HG02571 (cell line): ENCODE measurements around the gene MAP4.
"Not testable (repeated sequence)": the region's sequence is repeated elsewhere in the genome, so short reads cannot be mapped to it uniquely, and the experiment has no call there.

ENCODE experiments used
- ATAC-seq: cut with Tn5 transposase; IDR thresholded peaks from one replicate; pipeline ENCODE4 v1.9.1; 2021; ENCODE audit warnings: mild to moderate bottlenecking, moderate library complexity; ENCODE audit not compliant: unreplicated experiment

Gene MAP4

DNA sequence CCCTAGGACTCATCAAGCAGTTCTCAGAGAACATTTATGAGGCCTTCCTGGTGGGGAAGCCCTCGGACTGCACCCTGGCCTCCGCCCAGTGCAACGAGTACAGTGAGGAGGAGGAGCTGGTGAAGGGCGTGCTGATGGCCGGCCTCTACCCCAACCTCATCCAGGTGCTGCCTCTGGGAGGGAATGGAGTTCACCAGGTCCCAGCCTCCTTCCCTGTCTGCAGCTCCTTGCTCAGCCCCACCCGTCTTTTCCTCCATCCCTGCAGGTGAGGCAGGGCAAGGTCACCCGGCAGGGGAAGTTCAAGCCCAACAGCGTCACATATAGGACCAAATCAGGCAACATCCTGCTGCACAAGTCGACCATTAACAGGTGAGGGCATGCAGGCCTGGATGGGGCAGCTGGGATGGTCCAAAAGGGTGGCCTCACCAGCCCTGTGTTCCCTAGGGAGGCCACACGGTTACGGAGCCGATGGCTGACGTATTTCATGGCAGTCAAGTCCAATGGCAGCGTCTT, 167.0 kb downstream of the MAP4 start:
- ATAC-seq: no peak

- ATAC-seq: no peak
Measured at GRCh38 chr3:47848599-47849117, 167.6 kb downstream of the MAP4 start.

- no peak for ATAC-seq
Measured at GRCh38 chr3:47847801-47848518, 168.3 kb downstream of the MAP4 start.

GRCh38 chr3:47847260-47847659, 169.0 kb downstream of the MAP4 start:
- ATAC-seq: no peak

DNA sequence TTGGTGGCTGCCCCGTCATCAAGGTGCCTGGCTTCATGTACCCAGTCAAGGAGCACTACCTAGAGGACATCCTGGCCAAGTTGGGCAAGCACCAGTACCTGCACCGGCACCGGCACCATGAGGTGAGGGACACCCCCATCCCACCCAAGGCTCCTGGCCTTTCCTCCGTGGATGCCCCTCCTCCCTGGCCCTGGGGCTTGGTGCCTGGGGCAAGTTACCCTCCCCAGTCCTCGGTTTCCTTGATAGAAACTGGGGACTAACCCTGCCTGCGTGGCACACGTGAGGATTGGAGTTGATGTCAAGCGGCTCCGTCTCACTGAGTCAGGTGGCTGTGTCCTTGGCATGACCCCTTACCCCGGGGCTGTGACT, 169.4 kb downstream of the MAP4 start:
- ATAC-seq: no peak

DNA sequence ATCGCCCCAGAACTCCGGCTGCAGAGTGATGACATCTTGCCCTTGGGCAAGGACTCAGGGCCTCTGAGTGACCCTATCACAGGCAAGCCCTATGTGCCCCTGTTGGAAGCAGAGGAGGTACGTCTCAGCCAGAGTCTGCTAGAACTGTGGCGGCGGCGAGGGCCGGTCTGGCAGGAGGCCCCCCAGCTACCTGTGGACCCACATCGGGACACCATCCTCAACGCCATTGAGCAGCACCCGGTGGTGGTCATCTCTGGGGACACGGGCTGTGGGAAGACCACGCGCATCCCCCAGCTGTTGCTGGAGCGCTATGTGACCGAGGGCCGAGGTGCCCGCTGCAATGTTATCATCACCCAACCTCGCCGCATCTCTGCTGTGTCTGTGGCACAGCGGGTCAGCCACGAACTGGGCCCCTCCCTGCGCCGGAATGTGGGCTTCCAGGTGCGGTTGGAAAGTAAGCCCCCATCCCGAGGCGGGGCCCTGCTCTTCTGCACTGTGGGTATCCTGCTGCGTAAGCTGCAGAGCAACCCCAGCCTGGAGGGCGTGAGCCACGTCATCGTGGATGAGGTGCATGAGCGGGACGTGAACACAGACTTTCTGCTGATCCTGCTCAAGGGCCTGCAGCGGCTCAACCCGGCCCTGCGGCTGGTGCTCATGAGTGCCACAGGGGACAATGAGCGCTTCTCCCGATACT, 169.9 kb downstream of the MAP4 start:
- ATAC-seq: no peak

DNA sequence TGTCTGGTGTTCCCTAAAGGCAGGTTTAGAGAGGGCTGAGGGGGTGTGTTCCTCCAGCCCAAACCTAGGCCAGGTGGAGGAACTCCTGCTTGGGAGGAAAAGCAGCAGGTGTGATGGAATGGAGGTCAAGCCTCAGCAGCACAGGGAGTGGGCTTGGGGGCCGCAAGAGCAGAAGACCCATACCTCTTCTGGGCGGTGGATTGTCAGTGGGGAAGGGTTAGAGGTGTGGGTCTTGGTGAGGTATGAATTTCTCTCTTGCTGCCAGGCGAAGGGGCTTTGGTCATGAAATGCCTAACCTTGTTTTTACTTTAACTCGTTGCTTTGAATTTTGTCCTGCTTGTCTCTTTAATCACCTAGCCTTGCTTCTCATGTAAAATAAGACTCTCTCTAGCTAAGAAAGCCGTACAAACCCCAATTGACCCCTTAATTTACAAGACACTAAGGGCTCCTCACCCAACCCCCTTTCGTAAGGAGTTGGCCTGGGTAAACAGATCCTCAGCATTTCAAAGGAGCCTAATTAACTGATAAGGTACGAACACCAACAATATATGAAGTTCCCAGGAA, 174.3 kb downstream of the MAP4 start:
- no peak for ATAC-seq

GRCh38 chr3:47838503-47838902, 177.7 kb downstream of the MAP4 start:
- ATAC-seq: no peak

- ATAC-seq: no peak
Measured at GRCh38 chr3:47836986-47837385, 179.2 kb downstream of the MAP4 start.

DNA sequence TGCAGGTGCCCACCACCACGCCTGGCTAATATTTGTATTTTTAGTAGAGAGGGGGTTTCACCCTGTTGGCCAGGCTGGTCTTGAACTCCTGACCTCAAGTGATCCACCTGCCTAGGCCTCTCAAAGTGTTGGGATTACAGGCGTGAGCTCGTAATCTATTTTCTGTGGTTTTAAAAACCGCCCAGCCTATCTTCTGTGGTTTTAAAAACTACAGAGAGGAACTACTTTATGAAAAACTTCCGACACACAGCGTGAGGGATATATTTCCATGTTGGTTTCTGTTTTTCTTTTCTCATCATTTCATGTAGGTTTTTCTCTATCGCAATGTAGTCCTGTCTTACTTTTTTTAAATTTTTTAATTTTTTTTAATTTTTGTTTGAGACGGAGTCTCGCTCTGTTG, 186.7 kb downstream of the MAP4 start:
- ATAC-seq: not testable (repeated sequence)

- ATAC-seq: no peak
Measured at GRCh38 chr3:47825590-47825989, 190.6 kb downstream of the MAP4 start.

- peak; percentile 92 for ATAC-seq
Measured at GRCh38 chr3:47824541-47825473, 191.4 kb downstream of the MAP4 start.

- no peak for ATAC-seq
Measured at GRCh38 chr3:47817609-47818008, 198.6 kb downstream of the MAP4 start.

DNA sequence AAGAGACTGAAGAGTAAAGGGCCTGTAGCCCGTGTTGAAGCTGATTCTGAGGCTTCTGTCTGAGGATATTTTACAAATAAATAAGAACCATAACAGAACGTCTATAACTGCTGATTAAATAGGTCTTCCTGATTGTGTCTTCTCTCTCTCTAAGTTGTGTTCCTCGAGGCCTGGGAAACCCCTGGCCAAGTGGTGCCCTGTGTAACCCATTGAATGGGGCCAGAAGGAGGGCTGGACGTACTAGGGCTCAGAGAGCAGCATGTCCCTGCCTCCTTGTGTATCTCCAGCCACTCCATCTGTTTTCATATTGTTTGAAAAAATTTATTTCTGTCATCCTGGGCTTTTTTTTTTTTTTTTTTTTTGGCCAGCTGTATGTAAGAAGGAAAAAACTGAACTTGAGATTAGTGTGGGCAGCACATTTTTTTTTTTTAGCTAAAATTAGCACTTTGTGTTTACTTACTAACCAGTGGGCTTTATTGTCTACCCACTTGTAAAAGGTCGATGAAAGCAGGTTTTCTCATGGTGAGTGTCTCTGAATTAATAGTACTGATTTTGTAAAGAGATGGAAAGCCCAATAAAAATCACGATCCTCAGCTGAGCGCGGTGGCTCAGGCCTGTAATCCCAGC, 202.6 kb downstream of the MAP4 start:
- no peak for ATAC-seq

DNA sequence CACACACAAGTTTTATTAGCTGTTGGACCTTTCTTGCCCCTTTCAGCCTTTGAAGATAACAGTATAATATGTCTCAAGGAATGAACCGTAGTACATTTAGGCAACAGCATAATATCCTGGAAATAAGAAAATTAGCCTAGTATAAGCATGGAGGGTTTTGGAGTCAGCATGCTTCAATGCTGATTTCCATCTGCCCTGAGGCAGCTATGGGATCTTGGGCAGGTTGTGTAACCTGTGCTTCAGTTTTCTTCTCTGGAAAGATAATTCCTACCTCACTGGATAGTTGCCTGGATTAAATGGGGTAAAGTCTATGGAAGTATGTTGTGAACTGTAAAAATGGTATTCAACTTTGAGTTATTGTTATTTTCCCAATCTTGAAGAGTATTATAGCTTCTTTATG, 211.6 kb downstream of the MAP4 start:
- no peak for ATAC-seq

DNA sequence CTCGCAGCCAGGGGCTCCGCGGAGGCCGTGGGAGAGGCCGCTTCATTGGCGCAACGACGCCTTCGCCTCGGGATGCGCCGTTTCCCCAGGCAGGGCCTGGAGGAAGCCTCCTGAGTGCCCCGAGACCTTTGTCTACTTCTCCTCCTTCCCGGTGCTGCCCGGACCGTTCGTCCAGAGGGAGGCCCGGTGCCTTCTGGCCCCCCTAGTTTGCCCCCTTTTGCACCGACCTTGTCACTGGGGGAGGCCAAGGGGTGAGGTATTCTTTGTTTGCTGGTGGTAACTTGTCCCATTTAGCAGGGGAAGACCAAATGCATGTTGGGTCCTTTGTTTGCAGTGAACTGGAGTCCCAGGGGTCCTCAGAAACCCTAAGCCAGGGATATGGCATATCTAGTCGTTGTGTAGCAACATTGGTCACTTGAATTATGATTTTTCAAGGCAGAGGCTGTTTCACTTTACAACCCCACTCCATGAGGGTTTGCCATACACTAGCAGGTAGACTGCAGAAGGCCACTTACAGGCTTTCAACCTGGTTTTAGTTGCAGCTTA, 212.7 kb downstream of the MAP4 start:
- ATAC-seq: peak; percentile 2

DNA sequence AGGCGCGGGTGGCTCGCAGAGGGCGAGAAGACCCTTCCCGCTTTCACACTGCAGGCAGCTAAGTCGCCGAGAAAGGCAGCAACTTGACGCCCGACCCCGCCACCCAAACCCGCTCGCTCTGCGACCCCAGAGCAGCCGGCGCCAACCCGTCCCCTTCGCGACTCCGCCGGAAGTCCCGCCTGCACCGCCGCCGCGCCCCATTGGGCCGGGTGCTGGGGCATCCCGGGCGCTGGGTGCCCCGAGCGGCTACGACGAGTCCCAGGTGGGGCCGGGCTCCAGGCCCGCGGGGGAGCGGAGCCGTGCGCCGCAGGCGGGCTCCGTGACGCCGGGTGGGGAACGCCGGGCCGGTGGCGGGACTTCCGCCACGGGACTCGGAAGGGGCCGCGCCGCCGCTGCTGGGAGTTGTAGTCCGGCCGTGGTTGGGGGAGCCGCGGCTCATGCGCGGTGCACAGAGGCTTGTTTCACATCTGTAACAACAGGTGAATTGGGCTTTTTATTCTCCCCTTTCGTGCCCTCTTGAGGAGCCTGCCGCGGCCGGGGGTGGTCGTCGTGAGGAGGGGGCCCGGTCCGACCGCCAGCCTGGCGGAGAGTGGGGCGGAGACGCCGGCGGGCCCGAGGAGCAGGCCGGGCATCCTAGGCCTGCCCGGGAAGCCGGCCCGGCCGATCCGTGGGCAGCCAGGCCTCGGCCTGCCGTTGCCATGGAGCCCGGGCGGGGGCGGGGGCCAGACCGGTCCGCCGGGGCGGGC, 213.3 kb downstream of the MAP4 start, which contains the start of gene DHX30:
Gene DHX30 (plus strand): TSS at position 405 of the 746 bp plus-strand sequence. CDS start 7,546 bp downstream, outside the sequence.
- ATAC-seq: peak; percentile 90
